Measurements from ENCODE around the gene RIC8A. TPM values are rescaled to one million over a fixed set of nuclear protein-coding genes. Genes with fewer than 3 reads are reported as not detected.

Gene RIC8A
- total RNA-seq, 1 donor from 2014 or later: 106 TPM

DNA sequence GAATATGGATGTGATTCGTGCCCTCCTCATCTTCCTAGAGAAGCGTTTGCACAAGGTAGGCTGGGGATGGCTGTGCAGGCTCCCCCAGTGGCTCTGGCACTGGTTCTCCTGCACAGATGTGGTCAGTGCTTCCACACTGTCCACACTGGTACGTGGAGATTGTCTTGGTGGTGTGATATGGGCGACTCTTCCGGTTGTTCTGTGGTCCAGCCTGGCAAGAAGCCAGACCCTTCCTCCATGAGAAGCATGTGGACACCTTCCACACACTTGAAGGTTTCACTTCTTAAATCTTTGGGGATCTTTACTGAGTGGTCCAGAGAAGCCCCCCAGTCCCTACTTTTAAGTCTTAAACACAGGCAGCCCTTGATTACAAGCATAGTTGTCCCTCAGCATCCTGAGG lies 3.8 kb downstream of the RIC8A start:
- DNase-seq (ENCODE audit: low read depth) (no peak), FAIRE-seq (no peak)
- no peak overlapping the region for H3K4me3 ChIP-seq (ENCODE audit: low read depth, low read length)
- H3K36me3 ChIP-seq (ENCODE audit: control insufficient read depth, insufficient read depth, low read length): peaks cover 40% of the 10 kb centered on the region
- TF ChIP-seq, protein P1, sequence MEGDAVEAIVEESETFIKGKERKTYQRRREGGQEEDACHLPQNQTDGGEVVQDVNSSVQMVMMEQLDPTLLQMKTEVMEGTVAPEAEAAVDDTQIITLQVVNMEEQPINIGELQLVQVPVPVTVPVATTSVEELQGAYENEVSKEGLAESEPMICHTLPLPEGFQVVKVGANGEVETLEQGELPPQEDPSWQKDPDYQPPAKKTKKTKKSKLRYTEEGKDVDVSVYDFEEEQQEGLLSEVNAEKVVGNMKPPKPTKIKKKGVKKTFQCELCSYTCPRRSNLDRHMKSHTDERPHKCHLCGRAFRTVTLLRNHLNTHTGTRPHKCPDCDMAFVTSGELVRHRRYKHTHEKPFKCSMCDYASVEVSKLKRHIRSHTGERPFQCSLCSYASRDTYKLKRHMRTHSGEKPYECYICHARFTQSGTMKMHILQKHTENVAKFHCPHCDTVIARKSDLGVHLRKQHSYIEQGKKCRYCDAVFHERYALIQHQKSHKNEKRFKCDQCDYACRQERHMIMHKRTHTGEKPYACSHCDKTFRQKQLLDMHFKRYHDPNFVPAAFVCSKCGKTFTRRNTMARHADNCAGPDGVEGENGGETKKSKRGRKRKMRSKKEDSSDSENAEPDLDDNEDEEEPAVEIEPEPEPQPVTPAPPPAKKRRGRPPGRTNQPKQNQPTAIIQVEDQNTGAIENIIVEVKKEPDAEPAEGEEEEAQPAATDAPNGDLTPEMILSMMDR (IDR thresholded peaks at IDR 0.05; ENCODE audit: insufficient read depth, low read length, severe bottlenecking): no peak
- no peaks in the 10 kb centered on the region for H3K27me3 ChIP-seq (ENCODE audit: control insufficient read depth, insufficient read depth, low read length)

DNA sequence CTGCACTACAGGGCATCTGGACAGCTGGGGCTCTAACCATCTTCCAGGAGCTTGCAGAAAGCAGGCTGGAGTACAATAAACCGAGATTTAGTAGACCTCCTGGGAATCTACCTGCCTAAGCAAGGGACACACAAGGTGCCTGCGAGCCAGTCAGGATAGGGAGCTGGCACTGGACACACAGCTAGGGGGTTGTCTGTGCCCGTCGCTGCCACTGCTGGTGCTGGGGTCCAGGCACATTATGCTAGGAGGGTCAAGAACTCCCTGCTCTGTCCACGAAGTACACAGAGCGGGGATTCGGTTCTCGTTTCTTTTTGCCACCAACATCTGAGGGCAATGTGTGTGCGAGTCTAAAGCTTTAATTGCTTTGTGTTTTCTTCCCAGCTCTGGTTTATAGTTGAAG lies 4.2 kb downstream of the RIC8A start:
- TF ChIP-seq, protein P1 (IDR thresholded peaks at IDR 0.05; ENCODE audit: insufficient read depth, low read length, severe bottlenecking): no peak
- Histone ChIP-seq H3K27me3 (ENCODE audit: control insufficient read depth, insufficient read depth, low read length) (no peaks in the 10 kb centered on the region), H3K36me3 (ENCODE audit: control insufficient read depth, insufficient read depth, low read length) (peaks cover 40% of the 10 kb centered on the region), H3K4me3 (ENCODE audit: low read depth, low read length) (no peak overlapping the region)
- FAIRE-seq (no peak), DNase-seq (ENCODE audit: low read depth) (no peak)

GRCh38 chr11:212150-213100 lies 4.9 kb downstream of the RIC8A start:
- TF ChIP-seq, protein P1 (IDR thresholded peaks at IDR 0.05; ENCODE audit: insufficient read depth, low read length, severe bottlenecking): no peak
- Histone ChIP-seq H3K27me3 (ENCODE audit: control insufficient read depth, insufficient read depth, low read length) (no peaks in the 10 kb centered on the region), H3K4me3 (ENCODE audit: low read depth, low read length) (no peak overlapping the region), H3K36me3 (ENCODE audit: control insufficient read depth, insufficient read depth, low read length) (peaks cover 40% of the 10 kb centered on the region)
- FAIRE-seq (no peak), DNase-seq (ENCODE audit: low read depth) (no peak)

DNA sequence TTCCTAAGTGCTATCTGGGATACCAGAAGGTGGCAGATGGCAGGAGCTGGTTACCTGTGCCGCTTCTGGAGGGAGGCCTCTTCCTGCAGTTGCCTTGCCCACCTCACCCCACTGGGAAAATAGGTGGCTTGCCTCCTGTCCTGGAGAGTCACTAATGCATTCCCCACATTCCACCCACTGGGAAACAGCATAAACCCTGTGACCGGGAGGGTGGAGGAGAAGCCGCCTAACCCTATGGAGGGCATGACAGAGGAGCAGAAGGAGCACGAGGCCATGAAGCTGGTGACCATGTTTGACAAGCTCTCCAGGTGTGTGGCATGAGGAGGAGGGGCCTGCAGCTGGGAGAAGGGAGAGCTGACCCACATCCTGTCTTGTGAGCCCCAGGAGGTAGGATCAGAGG lies 5.6 kb downstream of the RIC8A start:
- Histone ChIP-seq H3K4me3 (ENCODE audit: low read depth, low read length) (no peak overlapping the region), H3K27me3 (ENCODE audit: control insufficient read depth, insufficient read depth, low read length) (no peaks in the 10 kb centered on the region), H3K36me3 (ENCODE audit: control insufficient read depth, insufficient read depth, low read length) (peaks cover 40% of the 10 kb centered on the region)
- FAIRE-seq: no peak
- TF ChIP-seq, protein P1 (IDR thresholded peaks at IDR 0.05; ENCODE audit: insufficient read depth, low read length, severe bottlenecking): no peak
- DNase-seq (ENCODE audit: low read depth): no peak

DNA sequence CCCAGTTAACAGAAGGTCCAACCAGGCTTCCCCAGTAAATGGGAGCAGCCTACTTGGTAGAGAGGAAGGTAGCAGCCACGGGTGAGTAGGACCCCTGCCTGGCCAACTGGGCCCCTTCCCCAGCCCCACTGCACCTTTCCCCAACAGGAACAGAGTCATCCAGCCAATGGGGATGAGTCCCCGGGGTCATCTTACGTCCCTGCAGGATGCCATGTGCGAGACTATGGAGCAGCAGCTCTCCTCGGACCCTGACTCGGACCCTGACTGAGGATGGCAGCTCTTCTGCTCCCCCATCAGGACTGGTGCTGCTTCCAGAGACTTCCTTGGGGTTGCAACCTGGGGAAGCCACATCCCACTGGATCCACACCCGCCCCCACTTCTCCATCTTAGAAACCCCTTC lies 6.6 kb downstream of the RIC8A start:
- Histone ChIP-seq H3K4me3 (ENCODE audit: low read depth, low read length) (no peak overlapping the region), H3K27me3 (ENCODE audit: control insufficient read depth, insufficient read depth, low read length) (no peaks in the 10 kb centered on the region), H3K36me3 (ENCODE audit: control insufficient read depth, insufficient read depth, low read length) (peaks cover 40% of the 10 kb centered on the region)
- DNase-seq (ENCODE audit: low read depth) (no peak), FAIRE-seq (no peak)
- TF ChIP-seq, protein P1 (IDR thresholded peaks at IDR 0.05; ENCODE audit: insufficient read depth, low read length, severe bottlenecking): no peak
